SH-SY5Y (cell line): ENCODE data around the gene ATPAF1.

ENCODE experiments used
- GATA2 ChIP-seq: IDR thresholded peaks from 2 replicates; pipeline ENCODE4 v1.6.1; 2011; ENCODE audit warnings: mild to moderate bottlenecking, low read depth, low read length
- GATA3 ChIP-seq: IDR thresholded peaks from 2 replicates; pipeline ENCODE4 v1.6.1; 2011; ENCODE audit warnings: low read depth, mild to moderate bottlenecking, low read length, moderate library complexity

DNA sequence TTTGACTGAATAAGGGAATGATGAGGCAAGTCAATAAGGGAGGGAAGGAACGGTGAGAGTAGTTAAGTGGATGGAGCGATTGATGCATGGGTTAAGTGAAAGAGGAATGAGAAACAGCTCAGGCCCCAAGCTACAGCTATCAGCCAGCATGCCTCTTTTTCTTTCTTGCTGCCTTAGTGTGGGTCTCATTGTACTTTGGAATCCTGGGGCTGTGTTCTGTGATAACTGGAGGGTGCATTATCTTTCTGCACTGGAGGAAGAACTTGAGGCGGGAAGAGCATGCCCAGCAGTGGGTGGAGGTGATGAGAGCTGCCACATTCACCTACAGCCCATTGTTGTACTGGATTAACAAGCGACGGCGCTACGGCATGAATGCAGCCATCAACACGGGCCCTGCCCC lies 4.5 kb upstream of the ATPAF1 start:
- TF ChIP-seq GATA2 (no peak), GATA3 (no peak)
